WTC11 (cell line): ENCODE data around the gene BCL7B. TPM values are rescaled to one million over a fixed set of nuclear protein-coding genes. Genes with fewer than 3 reads are reported as not detected.
A peak's percentile ranks its signal among the peaks of the same experiment; 100 is the strongest.

Experiments used
- ATAC-seq: fragments of 200-7000 bp; cut with Tn5 transposase; 2 replicates; pipeline ENCODE4 v1.10.0; 2021; ENCODE audit warnings: mild to moderate bottlenecking, moderate library complexity
- CTCF ChIA-PET: fragments of 300-600 bp; sonication (Branson Sonifier 250); formaldehyde crosslinking; loops from one replicate; lab custom pipeline; 2021; ENCODE audit warnings: antibody characterized with exemption; lab: Charles Lee
- POLR2A ChIA-PET: fragments of 350-600 bp; sonication (Branson Sonifier 250); formaldehyde crosslinking; loops from one replicate; lab custom pipeline; 2021; ENCODE audit warnings: antibody characterized with exemption; lab: Charles Lee
- DNase-seq: peaks from one replicate; pipeline ENCODE4 v3.0.0; 2021; ENCODE audit warnings: low spot score
- H3K27ac Mint-ChIP-seq: 2 replicates; pipeline ENCODE4 v1.8.0; 2021; ENCODE audit warnings: mixed read lengths
- H3K27me3 Mint-ChIP-seq: 2 replicates; pipeline ENCODE4 v1.8.0; 2021; ENCODE audit warnings: low read depth, mild to moderate bottlenecking, moderate library complexity, mixed read lengths
- H3K36me3 Mint-ChIP-seq: 2 replicates; pipeline ENCODE4 v1.8.0; 2021; ENCODE audit warnings: mixed read lengths
- H3K4me1 Mint-ChIP-seq: 2 replicates; pipeline ENCODE4 v1.8.0; 2022; ENCODE audit warnings: mixed read lengths
- H3K4me3 Mint-ChIP-seq: 2 replicates; pipeline ENCODE4 v1.8.0; 2021; ENCODE audit warnings: mild to moderate bottlenecking, moderate library complexity, mixed read lengths
- H3K9me3 Mint-ChIP-seq: 2 replicates; pipeline ENCODE4 v1.8.0; 2021; ENCODE audit warnings: mixed read lengths
- ATF1 ChIP-seq: sonication (generic); formaldehyde crosslinking; IDR thresholded peaks from 2 replicates; pipeline ENCODE4 v1.8.1; 2023; ENCODE audit warnings: mild to moderate bottlenecking, moderate library complexity, missing genetic modification reagents
- E2F4 ChIP-seq: sonication (generic); formaldehyde crosslinking; IDR thresholded peaks from 2 replicates; pipeline ENCODE4 v1.8.1; 2022; ENCODE audit warnings: low read depth, mild to moderate bottlenecking, moderate library complexity, missing genetic modification reagents, borderline replicate concordance
- ELF4 ChIP-seq: sonication (generic); formaldehyde crosslinking; IDR thresholded peaks from 2 replicates; pipeline ENCODE4 v1.8.1; 2022; ENCODE audit warnings: low read depth, mild to moderate bottlenecking, moderate library complexity, missing genetic modification reagents
- EMX1 ChIP-seq: fragments of 250-450 bp; sonication (Bioruptor Pico); IDR thresholded peaks from 2 replicates; pipeline ENCODE4 v1.8.0; 2021; ENCODE audit warnings: mild to moderate bottlenecking
- GABPB1 ChIP-seq: sonication (generic); formaldehyde crosslinking; IDR thresholded peaks from 2 replicates; pipeline ENCODE4 v1.8.1; 2023; ENCODE audit warnings: mild to moderate bottlenecking, missing genetic modification reagents
- JAZF1 ChIP-seq: fragments of 250-450 bp; sonication (Bioruptor Pico); IDR thresholded peaks from 2 replicates; pipeline ENCODE4 v1.9.0; 2021; ENCODE audit warnings: moderate library complexity, mild to moderate bottlenecking, inconsistent platforms
- RORB ChIP-seq: fragments of 250-450 bp; sonication (Bioruptor Pico); IDR thresholded peaks from 2 replicates; pipeline ENCODE4 v1.9.0; 2021; ENCODE audit warnings: mild to moderate bottlenecking
- SMAD3 ChIP-seq: sonication (generic); formaldehyde crosslinking; IDR thresholded peaks from 2 replicates; pipeline ENCODE4 v1.8.0; 2022; ENCODE audit warnings: missing genetic modification reagents, mild to moderate bottlenecking, borderline replicate concordance
- SMAD4 ChIP-seq: sonication (generic); formaldehyde crosslinking; IDR thresholded peaks from 2 replicates; pipeline ENCODE4 v1.8.0; 2022; ENCODE audit warnings: mild to moderate bottlenecking, missing genetic modification reagents
- ZNF121 ChIP-seq: sonication (generic); formaldehyde crosslinking; IDR thresholded peaks from 2 replicates; pipeline ENCODE4 v1.8.0; 2023; ENCODE audit warnings: missing genetic modification reagents
- total RNA-seq: library from RNA; stranded (reverse); gene quantifications from 3 replicates; pipeline ENCODE4 v1.2.3, GENCODE V29; 2021
- TF ChIP-seq, protein P1 (sequence below): sonication (generic); formaldehyde crosslinking; IDR thresholded peaks from 2 replicates; pipeline ENCODE4 v1.8.0; 2022; ENCODE audit warnings: mild to moderate bottlenecking, missing genetic modification reagents
- TF ChIP-seq, protein P2 (sequence below): fragments of 250-450 bp; sonication (Bioruptor Pico); IDR thresholded peaks from 2 replicates; pipeline ENCODE4 v1.9.0; 2021; ENCODE audit warnings: mild to moderate bottlenecking, borderline replicate concordance
- TF ChIP-seq, protein P3 (sequence below): sonication (generic); formaldehyde crosslinking; IDR thresholded peaks from 2 replicates; pipeline ENCODE4 v1.8.0; 2022; ENCODE audit warnings: mild to moderate bottlenecking, missing genetic modification reagents
- TF ChIP-seq, protein P4 (sequence below): sonication (generic); formaldehyde crosslinking; IDR thresholded peaks from 2 replicates; pipeline ENCODE4 v1.8.0; 2023; ENCODE audit warnings: missing genetic modification reagents

BCL7B gene
- total RNA-seq, 1 experiment from 2014 or later: 28.5 TPM

DNA sequence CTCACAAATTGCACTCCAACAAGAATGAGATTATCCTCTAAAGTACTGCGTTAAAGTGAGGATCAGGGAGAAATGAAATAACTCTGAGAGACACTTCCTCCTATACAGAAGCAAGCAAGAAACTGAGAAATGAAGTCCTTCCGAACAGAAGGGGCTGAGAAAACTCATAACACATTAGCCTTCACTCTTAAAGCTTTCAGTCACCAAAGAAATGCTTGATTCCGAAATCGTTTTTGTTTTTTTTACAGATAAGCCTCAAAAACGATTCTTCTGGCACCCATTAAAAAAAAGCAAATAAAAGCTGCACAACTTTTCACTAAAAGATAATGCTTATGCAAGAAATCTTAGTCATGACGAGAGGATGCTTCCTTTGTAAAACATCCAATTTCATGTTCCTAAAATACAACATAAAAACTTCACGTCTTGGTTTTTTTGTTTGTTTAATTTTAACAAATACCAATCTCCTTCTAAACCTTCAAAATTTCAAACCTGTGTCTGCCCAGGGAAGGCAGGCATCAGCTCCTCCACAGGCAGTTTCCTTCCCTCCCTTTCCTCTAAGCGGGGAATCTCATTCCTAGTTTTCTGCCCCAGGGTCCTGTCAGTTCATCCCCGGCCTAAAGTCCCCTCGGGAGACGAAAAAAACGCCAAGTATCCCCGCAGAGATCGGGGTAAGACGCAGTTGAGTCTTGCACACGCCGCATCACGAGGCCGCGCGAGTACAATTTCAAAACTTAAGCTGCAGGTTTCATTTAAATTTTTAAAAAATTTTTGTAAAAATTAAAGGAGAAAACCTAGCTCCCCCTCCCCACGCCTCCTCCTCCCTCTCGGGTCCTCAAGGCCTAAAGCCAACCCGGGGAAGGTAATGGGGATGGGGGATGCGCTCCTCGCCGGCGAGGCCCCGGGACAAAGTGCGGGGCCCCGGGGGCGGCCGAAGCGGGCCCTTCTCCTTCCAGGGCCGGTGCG is 36.5 kb downstream of the BCL7B start (continued):
- TF ChIP-seq, protein P1, sequence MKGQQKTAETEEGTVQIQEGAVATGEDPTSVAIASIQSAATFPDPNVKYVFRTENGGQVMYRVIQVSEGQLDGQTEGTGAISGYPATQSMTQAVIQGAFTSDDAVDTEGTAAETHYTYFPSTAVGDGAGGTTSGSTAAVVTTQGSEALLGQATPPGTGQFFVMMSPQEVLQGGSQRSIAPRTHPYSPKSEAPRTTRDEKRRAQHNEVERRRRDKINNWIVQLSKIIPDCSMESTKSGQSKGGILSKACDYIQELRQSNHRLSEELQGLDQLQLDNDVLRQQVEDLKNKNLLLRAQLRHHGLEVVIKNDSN (CRISPR knock-in tag): no peak
- TF ChIP-seq RORB (CRISPR knock-in tag): no peak
- TF ChIP-seq, all 79 proteins: peak for 0

- CTCF ChIA-PET: no interaction called here
- POLR2A ChIA-PET: interaction anchor here (1.2 to 2.6 kb wide), 3 partner anchors 12 to 219 kb away, joined by 3 to 14 read pairs (median 7); partner anchors contain the start of gene ABHD11
- peak overlapping the region; percentile 47 for H3K27ac Mint-ChIP-seq
Measured at GRCh38 chr7:73519867-73520672, 37.4 kb downstream of the BCL7B start.

GRCh38 chr7:73518470-73518869 is 39.0 kb downstream of the BCL7B start:
- no peaks in the 10 kb centered on the region for H3K9me3 Mint-ChIP-seq
- peaks cover 32% of the 10 kb centered on the region for H3K4me1 Mint-ChIP-seq
- peak overlapping the region; percentile 25 for H3K27ac Mint-ChIP-seq
- peaks cover 53% of the 10 kb centered on the region for H3K36me3 Mint-ChIP-seq
- peak overlapping the region; percentile 16; the same call in 1 of the 2 replicates for H3K4me3 Mint-ChIP-seq
- peak; percentile 82 for TF ChIP-seq ZNF121
- TF ChIP-seq, protein P2, sequence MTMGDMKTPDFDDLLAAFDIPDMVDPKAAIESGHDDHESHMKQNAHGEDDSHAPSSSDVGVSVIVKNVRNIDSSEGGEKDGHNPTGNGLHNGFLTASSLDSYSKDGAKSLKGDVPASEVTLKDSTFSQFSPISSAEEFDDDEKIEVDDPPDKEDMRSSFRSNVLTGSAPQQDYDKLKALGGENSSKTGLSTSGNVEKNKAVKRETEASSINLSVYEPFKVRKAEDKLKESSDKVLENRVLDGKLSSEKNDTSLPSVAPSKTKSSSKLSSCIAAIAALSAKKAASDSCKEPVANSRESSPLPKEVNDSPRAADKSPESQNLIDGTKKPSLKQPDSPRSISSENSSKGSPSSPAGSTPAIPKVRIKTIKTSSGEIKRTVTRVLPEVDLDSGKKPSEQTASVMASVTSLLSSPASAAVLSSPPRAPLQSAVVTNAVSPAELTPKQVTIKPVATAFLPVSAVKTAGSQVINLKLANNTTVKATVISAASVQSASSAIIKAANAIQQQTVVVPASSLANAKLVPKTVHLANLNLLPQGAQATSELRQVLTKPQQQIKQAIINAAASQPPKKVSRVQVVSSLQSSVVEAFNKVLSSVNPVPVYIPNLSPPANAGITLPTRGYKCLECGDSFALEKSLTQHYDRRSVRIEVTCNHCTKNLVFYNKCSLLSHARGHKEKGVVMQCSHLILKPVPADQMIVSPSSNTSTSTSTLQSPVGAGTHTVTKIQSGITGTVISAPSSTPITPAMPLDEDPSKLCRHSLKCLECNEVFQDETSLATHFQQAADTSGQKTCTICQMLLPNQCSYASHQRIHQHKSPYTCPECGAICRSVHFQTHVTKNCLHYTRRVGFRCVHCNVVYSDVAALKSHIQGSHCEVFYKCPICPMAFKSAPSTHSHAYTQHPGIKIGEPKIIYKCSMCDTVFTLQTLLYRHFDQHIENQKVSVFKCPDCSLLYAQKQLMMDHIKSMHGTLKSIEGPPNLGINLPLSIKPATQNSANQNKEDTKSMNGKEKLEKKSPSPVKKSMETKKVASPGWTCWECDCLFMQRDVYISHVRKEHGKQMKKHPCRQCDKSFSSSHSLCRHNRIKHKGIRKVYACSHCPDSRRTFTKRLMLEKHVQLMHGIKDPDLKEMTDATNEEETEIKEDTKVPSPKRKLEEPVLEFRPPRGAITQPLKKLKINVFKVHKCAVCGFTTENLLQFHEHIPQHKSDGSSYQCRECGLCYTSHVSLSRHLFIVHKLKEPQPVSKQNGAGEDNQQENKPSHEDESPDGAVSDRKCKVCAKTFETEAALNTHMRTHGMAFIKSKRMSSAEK: no peak
- CTCF ChIA-PET: no interaction called here
- DNase-seq: no peak
- POLR2A ChIA-PET: interaction anchor here (0.7 kb wide), 1 partner anchor 88 kb away, joined by 3 read pairs; no protein-coding TSS in a partner anchor
- H3K27me3 Mint-ChIP-seq: no peaks in the 10 kb centered on the region
- ATAC-seq: no peak

More at GRCh38 chr7:73519867-73520672, 37.4 kb downstream of the BCL7B start:
- peaks cover 33% of the 10 kb centered on the region for H3K4me1 Mint-ChIP-seq
- no peak for DNase-seq
- no peaks in the 10 kb centered on the region for H3K9me3 Mint-ChIP-seq
- no peaks in the 10 kb centered on the region for H3K27me3 Mint-ChIP-seq
- TF ChIP-seq SMAD4 (CRISPR knock-in tag) (no peak), GABPB1 (peak; percentile 48; the same call in 1 of the 2 replicates)
- H3K36me3 Mint-ChIP-seq: peaks cover 46% of the 10 kb centered on the region
- ATAC-seq: no peak
- peak overlapping the region; percentile 82 for H3K4me3 Mint-ChIP-seq

GRCh38 chr7:73517241-73517995 is 40.1 kb downstream of the BCL7B start:
- CTCF ChIA-PET: no interaction called here

DNA sequence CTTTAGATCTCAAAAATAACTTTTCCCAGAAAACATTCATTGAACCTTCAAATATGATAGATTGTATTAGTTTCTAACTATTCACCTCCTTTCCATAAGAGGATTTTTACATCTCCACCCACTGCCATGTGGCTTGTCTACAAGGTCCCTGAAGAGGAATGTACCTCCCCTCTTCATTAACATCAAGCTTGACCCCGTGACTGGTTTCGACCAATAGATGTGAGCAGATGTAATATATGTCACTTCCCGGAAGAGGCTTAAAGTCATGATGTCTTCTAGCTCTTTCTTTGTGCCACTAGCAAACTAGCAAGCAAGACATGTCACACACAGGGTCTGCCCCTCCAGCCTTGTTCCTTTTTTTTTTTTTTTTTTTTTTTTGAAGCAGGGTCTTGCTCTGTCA is 42.3 kb downstream of the BCL7B start:
- no peaks in the 10 kb centered on the region for H3K9me3 Mint-ChIP-seq
- peak overlapping the region; percentile 36 for H3K27ac Mint-ChIP-seq
- ATAC-seq (peak; percentile 64), DNase-seq (no peak)
- ChIA-PET POLR2A (interaction anchor here (0.6 kb wide), 4 partner anchors 27 to 213 kb away, joined by 3 to 8 read pairs (median 4); no protein-coding TSS in a partner anchor), CTCF (interaction anchor here (0.6 kb wide), 1 partner anchor 38 kb away, joined by 3 read pairs; no protein-coding TSS in a partner anchor)
- peaks cover 20% of the 10 kb centered on the region for H3K4me1 Mint-ChIP-seq
- no peaks in the 10 kb centered on the region for H3K27me3 Mint-ChIP-seq
- H3K36me3 Mint-ChIP-seq: peaks cover 65% of the 10 kb centered on the region
- no peak overlapping the region for H3K4me3 Mint-ChIP-seq
- no peak for TF ChIP-seq EMX1 (CRISPR knock-in tag)
- no peak for TF ChIP-seq JAZF1 (CRISPR knock-in tag)
- TF ChIP-seq, protein P3, sequence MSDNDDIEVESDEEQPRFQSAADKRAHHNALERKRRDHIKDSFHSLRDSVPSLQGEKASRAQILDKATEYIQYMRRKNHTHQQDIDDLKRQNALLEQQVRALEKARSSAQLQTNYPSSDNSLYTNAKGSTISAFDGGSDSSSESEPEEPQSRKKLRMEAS (CRISPR knock-in tag): no peak
- TF ChIP-seq E2F4: no peak
- TF ChIP-seq ELF4: no peak
- TF ChIP-seq ATF1: no peak
- TF ChIP-seq, protein P4, sequence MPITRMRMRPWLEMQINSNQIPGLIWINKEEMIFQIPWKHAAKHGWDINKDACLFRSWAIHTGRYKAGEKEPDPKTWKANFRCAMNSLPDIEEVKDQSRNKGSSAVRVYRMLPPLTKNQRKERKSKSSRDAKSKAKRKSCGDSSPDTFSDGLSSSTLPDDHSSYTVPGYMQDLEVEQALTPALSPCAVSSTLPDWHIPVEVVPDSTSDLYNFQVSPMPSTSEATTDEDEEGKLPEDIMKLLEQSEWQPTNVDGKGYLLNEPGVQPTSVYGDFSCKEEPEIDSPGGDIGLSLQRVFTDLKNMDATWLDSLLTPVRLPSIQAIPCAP (CRISPR knock-in tag): no peak

More at GRCh38 chr7:73517241-73517995, 40.1 kb downstream of the BCL7B start:
- POLR2A ChIA-PET: no interaction called here
- no peaks in the 10 kb centered on the region for H3K9me3 Mint-ChIP-seq
- peaks cover 61% of the 10 kb centered on the region for H3K36me3 Mint-ChIP-seq
- no peak overlapping the region for H3K4me3 Mint-ChIP-seq
- peaks cover 29% of the 10 kb centered on the region for H3K4me1 Mint-ChIP-seq
- no peaks in the 10 kb centered on the region for H3K27me3 Mint-ChIP-seq
- ATAC-seq (no peak), DNase-seq (no peak)
- H3K27ac Mint-ChIP-seq: no peak overlapping the region
- TF ChIP-seq SMAD3 (CRISPR knock-in tag): no peak
- 0 out of 2 replicates have a peak, but pooled peaks have one; percentile 35 for TF ChIP-seq ZNF121
